HG03565 (cell line): ENCODE data around the gene DERA.
"Not testable (repeated sequence)": the region's sequence is repeated elsewhere in the genome, so short reads cannot be mapped to it uniquely, and the experiment has no call there.

Experiments
- ATAC-seq: cut with Tn5 transposase; IDR thresholded peaks from one replicate; pipeline ENCODE4 v1.9.1; 2021; ENCODE audit warnings: mild to moderate bottlenecking, moderate library complexity; ENCODE audit not compliant: unreplicated experiment

Gene DERA

GRCh38 chr12:16057351-16057751, 146.2 kb downstream of the DERA start:
- ATAC-seq: not testable (repeated sequence)

GRCh38 chr12:16062611-16063010, 151.5 kb downstream of the DERA start:
- ATAC-seq: no peak

GRCh38 chr12:16063726-16064125, 152.6 kb downstream of the DERA start:
- no peak for ATAC-seq

GRCh38 chr12:16070113-16070512, 159.0 kb downstream of the DERA start:
- ATAC-seq: no peak

- ATAC-seq: no peak
Measured at GRCh38 chr12:16072678-16073077, 161.5 kb downstream of the DERA start.

- ATAC-seq: no peak
Measured at GRCh38 chr12:16074894-16075293, 163.8 kb downstream of the DERA start.

GRCh38 chr12:16075887-16076286, 164.8 kb downstream of the DERA start:
- ATAC-seq: no peak

GRCh38 chr12:16076557-16076956, 165.4 kb downstream of the DERA start:
- ATAC-seq: no peak

GRCh38 chr12:16076970-16077522, 165.9 kb downstream of the DERA start:
- ATAC-seq: no peak

- ATAC-seq: no peak
Measured at GRCh38 chr12:16086462-16086861, 175.3 kb downstream of the DERA start.

GRCh38 chr12:16086942-16087341, 175.8 kb downstream of the DERA start:
- no peak for ATAC-seq
